Astrocyte (in vitro differentiated cells and primary cell): ENCODE measurements around the gene CATSPERB. TPM values are rescaled to one million over a fixed set of nuclear protein-coding genes. Genes with fewer than 3 reads are reported as not detected.

Source experiments
- DNase-seq: peaks from one replicate; pipeline ENCODE4 v3.0.0-alpha.2; 2010; ENCODE audit warnings: low read depth
- FAIRE-seq: peaks from 2 replicates; lab custom pipeline; 2011; peaks lifted over from hg19 to GRCh38; lab: Jason Lieb, UNC
- H2AFZ ChIP-seq: 2 replicates; pipeline ENCODE4 v1.6.0; 2012; ENCODE audit warnings: low read depth, low read length, inconsistent platforms
- H3K27ac ChIP-seq: 2 replicates; pipeline ENCODE4 v1.5.1; 2011; ENCODE audit warnings: low read depth, low read length, inconsistent platforms
- H3K27me3 ChIP-seq: 2 replicates; pipeline ENCODE4 v1.6.0; 2011; ENCODE audit warnings: low read length, inconsistent platforms; ENCODE audit not compliant: insufficient read depth
- H3K36me3 ChIP-seq: 2 replicates; pipeline ENCODE4 v1.5.1; 2011; ENCODE audit warnings: low read length, inconsistent platforms; ENCODE audit not compliant: insufficient read depth
- H3K4me1 ChIP-seq: 2 replicates; pipeline ENCODE4 v1.5.1; 2011; ENCODE audit warnings: low read length, inconsistent platforms; ENCODE audit not compliant: insufficient read depth
- H3K4me2 ChIP-seq: 2 replicates; pipeline ENCODE4 v1.6.0; 2012; ENCODE audit warnings: low read length, inconsistent platforms
- H3K4me3 ChIP-seq: 2 replicates; pipeline ENCODE4 v1.5.1; 2011; ENCODE audit warnings: low read depth, mild to moderate bottlenecking, low read length, inconsistent platforms; ENCODE audit not compliant: insufficient read depth
- H3K79me2 ChIP-seq: 2 replicates; pipeline ENCODE4 v1.6.0; 2012; ENCODE audit warnings: mild to moderate bottlenecking, low read length, inconsistent platforms; ENCODE audit not compliant: insufficient read depth
- H3K9ac ChIP-seq: 2 replicates; pipeline ENCODE4 v1.6.0; 2012; ENCODE audit warnings: mild to moderate bottlenecking, low read length, inconsistent platforms
- H3K9me3 ChIP-seq: 2 replicates; pipeline ENCODE4 v1.5.1; 2012; ENCODE audit warnings: low read depth, mild to moderate bottlenecking, low read length, inconsistent platforms; ENCODE audit not compliant: insufficient read depth
- H4K20me1 ChIP-seq: 2 replicates; pipeline ENCODE4 v1.6.0; 2012; ENCODE audit warnings: low read length, inconsistent platforms; ENCODE audit not compliant: insufficient read depth
- H3K27ac Mint-ChIP-seq: one replicate; pipeline ENCODE4 v1.8.0; 2021; ENCODE audit warnings: mild to moderate bottlenecking, mixed read lengths; ENCODE audit not compliant: unreplicated experiment
- H3K27me3 Mint-ChIP-seq: one replicate; pipeline ENCODE4 v1.8.0; 2021; ENCODE audit warnings: low read depth, mixed read lengths; ENCODE audit not compliant: unreplicated experiment
- H3K36me3 Mint-ChIP-seq: one replicate; pipeline ENCODE4 v1.8.0; 2021; ENCODE audit warnings: low read depth, mixed read lengths; ENCODE audit not compliant: unreplicated experiment
- H3K4me1 Mint-ChIP-seq: one replicate; pipeline ENCODE4 v1.8.0; 2021; ENCODE audit warnings: low read depth, mixed read lengths; ENCODE audit not compliant: unreplicated experiment
- H3K4me3 Mint-ChIP-seq: one replicate; pipeline ENCODE4 v1.8.0; 2021; ENCODE audit warnings: mild to moderate bottlenecking, moderate library complexity, mixed read lengths; ENCODE audit not compliant: unreplicated experiment
- H3K9me3 Mint-ChIP-seq: one replicate; pipeline ENCODE4 v1.8.0; 2021; ENCODE audit warnings: mild to moderate bottlenecking, mixed read lengths; ENCODE audit not compliant: unreplicated experiment
- EZH2 ChIP-seq: IDR thresholded peaks from 2 replicates; pipeline ENCODE4 v1.6.1; 2012; ENCODE audit warnings: mild to moderate bottlenecking, low read length, inconsistent platforms; ENCODE audit not compliant: insufficient read depth
- total RNA-seq: library from RNA; stranded (reverse); gene quantifications from 2 replicates; pipeline ENCODE4 v1.2.1, GENCODE V29; 2021
- TF ChIP-seq, protein P1 (sequence below): IDR thresholded peaks from 2 replicates; pipeline ENCODE4 v1.5.1; 2011; ENCODE audit warnings: low read depth, mild to moderate bottlenecking, inconsistent platforms, low read length, moderate library complexity; ENCODE audit not compliant: insufficient read depth

CATSPERB gene
- total RNA-seq, 1 donor from 2014 or later, result 0.11 TPM

DNA sequence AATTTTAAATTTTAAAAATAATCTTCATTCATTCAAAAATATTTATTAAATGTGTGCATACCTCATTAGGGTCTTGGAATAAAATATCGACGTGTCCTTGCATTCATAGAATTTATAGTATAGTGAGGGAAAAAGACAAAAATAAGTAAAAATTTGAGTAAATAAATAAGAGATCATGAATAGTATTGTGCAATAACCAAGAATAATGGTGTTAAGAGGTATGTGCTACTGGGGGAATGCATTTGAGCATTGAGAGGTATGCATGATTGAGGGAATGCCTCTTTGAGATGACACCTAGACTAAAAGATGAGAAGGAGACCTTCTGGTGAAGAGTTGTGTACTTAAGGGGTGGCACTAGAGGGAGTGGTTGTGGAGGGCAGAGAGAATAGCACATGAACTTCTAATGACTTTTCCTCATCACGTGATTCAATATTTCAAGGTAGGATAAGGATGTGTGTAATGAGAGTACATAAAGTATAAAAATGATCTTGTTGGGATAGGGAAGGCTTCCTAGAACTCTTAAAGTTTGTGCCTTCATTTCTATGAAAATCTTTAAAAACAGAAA, 18.8 kb upstream of the CATSPERB start:
- Histone ChIP-seq H4K20me1 (no peaks in the 10 kb centered on the region), H3K4me3 (no peak overlapping the region), H3K27ac (no peak overlapping the region), H2AFZ (no peak overlapping the region), H3K9me3 (no peaks in the 10 kb centered on the region), H3K36me3 (no peaks in the 10 kb centered on the region), H3K79me2 (no peaks in the 10 kb centered on the region), H3K4me2 (no peak overlapping the region), H3K27me3 (no peaks in the 10 kb centered on the region), H3K9ac (no peak overlapping the region), H3K4me1 (no peaks in the 10 kb centered on the region)
- H3K4me3 Mint-ChIP-seq, result no peak overlapping the region
- no peak overlapping the region for H3K27ac Mint-ChIP-seq
- no peaks in the 10 kb centered on the region for H3K9me3 Mint-ChIP-seq
- H3K27me3 Mint-ChIP-seq, result no peaks in the 10 kb centered on the region
- TF ChIP-seq, protein P1, sequence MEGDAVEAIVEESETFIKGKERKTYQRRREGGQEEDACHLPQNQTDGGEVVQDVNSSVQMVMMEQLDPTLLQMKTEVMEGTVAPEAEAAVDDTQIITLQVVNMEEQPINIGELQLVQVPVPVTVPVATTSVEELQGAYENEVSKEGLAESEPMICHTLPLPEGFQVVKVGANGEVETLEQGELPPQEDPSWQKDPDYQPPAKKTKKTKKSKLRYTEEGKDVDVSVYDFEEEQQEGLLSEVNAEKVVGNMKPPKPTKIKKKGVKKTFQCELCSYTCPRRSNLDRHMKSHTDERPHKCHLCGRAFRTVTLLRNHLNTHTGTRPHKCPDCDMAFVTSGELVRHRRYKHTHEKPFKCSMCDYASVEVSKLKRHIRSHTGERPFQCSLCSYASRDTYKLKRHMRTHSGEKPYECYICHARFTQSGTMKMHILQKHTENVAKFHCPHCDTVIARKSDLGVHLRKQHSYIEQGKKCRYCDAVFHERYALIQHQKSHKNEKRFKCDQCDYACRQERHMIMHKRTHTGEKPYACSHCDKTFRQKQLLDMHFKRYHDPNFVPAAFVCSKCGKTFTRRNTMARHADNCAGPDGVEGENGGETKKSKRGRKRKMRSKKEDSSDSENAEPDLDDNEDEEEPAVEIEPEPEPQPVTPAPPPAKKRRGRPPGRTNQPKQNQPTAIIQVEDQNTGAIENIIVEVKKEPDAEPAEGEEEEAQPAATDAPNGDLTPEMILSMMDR, result no peak
- TF ChIP-seq EZH2, result no peak
- FAIRE-seq (no peak), DNase-seq (no peak)
- peaks cover 9% of the 10 kb centered on the region for H3K4me1 Mint-ChIP-seq
- H3K36me3 Mint-ChIP-seq, result no peaks in the 10 kb centered on the region

DNA sequence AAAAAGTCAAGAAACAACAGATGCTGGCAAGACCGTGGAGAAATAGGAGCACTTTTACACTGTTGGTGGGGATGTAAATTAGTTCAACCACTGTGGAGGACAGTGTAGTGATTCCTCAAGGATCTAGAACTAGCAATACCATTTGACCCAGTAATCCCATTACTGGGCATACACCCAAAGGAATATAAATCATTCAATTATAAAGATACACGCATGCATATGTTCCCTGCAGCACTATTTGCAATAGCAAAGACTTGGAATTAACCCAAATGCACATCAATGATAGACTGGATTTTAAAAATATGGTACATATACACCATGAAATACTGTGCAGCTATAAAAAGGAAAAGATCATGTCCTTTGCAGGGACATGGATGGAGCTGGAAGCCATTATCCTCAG, 18.0 kb upstream of the CATSPERB start:
- Mint-ChIP-seq H3K9me3 (no peaks in the 10 kb centered on the region), H3K4me1 (peaks cover 8% of the 10 kb centered on the region), H3K27me3 (no peaks in the 10 kb centered on the region), H3K36me3 (no peaks in the 10 kb centered on the region), H3K4me3 (no peak overlapping the region), H3K27ac (no peak overlapping the region)
- no peak overlapping the region for H2AFZ ChIP-seq
- no peak overlapping the region for H3K4me2 ChIP-seq
- no peaks in the 10 kb centered on the region for H3K36me3 ChIP-seq
- H3K27me3 ChIP-seq, result no peaks in the 10 kb centered on the region
- H3K4me3 ChIP-seq, result no peak overlapping the region
- no peaks in the 10 kb centered on the region for H4K20me1 ChIP-seq
- H3K27ac ChIP-seq, result no peak overlapping the region
- H3K79me2 ChIP-seq, result no peaks in the 10 kb centered on the region
- DNase-seq, result no peak
- H3K9me3 ChIP-seq, result no peaks in the 10 kb centered on the region
- FAIRE-seq, result no peak
- no peaks in the 10 kb centered on the region for H3K4me1 ChIP-seq
- no peak overlapping the region for H3K9ac ChIP-seq
- TF ChIP-seq, protein P1, result no peak
- no peak for TF ChIP-seq EZH2

DNA sequence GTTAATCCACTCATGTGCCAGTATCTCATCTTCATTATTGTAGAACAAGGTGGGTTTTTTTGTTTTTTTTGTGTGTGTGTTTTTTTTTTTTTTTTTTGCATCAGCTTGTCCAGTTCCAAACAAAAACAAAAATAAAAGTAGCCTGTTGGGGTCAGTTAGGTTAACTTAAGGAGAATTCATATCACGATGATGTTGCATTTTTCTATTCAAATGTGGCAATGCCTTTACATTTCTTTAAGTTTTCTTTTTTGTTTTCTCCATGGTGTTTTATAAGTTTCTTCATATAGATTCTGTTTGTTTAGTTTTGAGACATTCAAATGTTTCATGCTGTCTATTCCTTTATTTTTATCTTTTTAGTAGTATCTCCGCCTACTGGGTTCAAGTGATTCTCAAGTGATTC, 16.2 kb upstream of the CATSPERB start:
- Histone ChIP-seq H3K4me3 (no peak overlapping the region), H3K79me2 (no peaks in the 10 kb centered on the region), H3K27me3 (no peaks in the 10 kb centered on the region), H3K9ac (no peak overlapping the region), H3K36me3 (no peaks in the 10 kb centered on the region), H4K20me1 (no peaks in the 10 kb centered on the region), H3K4me1 (no peaks in the 10 kb centered on the region), H3K9me3 (no peaks in the 10 kb centered on the region), H3K27ac (no peak overlapping the region), H3K4me2 (no peak overlapping the region), H2AFZ (no peak overlapping the region)
- no peak for DNase-seq
- no peak for FAIRE-seq
- no peak for TF ChIP-seq EZH2
- Mint-ChIP-seq H3K27ac (no peak overlapping the region), H3K4me1 (peaks cover 2% of the 10 kb centered on the region), H3K9me3 (no peaks in the 10 kb centered on the region), H3K27me3 (no peaks in the 10 kb centered on the region), H3K4me3 (no peak overlapping the region), H3K36me3 (no peaks in the 10 kb centered on the region)
